OCI-LY1 (cell line): ENCODE results near the gene SHLD1.

Experiments used
- EZH2 ChIP-seq: fragments of 200-600 bp; sonication (generic), shearing (Covaris generic); IDR thresholded peaks from 2 replicates; pipeline ENCODE4 v1.8.0; 2017; ENCODE audit warnings: borderline replicate concordance, mixed run types, mild to moderate bottlenecking, antibody characterized with exemption, low read length, moderate library complexity, mixed read lengths
- TF ChIP-seq, protein P1 (sequence below): fragments of 200-600 bp; sonication (generic), shearing (Covaris generic); IDR thresholded peaks from 2 replicates; pipeline ENCODE4 v1.5.1; 2017; ENCODE audit warnings: mild to moderate bottlenecking, antibody characterized with exemption, low read length, moderate library complexity, mixed read lengths

GRCh38 chr20:5730131-5730530 lies 20.1 kb upstream of the SHLD1 start:
- TF ChIP-seq, protein P1, sequence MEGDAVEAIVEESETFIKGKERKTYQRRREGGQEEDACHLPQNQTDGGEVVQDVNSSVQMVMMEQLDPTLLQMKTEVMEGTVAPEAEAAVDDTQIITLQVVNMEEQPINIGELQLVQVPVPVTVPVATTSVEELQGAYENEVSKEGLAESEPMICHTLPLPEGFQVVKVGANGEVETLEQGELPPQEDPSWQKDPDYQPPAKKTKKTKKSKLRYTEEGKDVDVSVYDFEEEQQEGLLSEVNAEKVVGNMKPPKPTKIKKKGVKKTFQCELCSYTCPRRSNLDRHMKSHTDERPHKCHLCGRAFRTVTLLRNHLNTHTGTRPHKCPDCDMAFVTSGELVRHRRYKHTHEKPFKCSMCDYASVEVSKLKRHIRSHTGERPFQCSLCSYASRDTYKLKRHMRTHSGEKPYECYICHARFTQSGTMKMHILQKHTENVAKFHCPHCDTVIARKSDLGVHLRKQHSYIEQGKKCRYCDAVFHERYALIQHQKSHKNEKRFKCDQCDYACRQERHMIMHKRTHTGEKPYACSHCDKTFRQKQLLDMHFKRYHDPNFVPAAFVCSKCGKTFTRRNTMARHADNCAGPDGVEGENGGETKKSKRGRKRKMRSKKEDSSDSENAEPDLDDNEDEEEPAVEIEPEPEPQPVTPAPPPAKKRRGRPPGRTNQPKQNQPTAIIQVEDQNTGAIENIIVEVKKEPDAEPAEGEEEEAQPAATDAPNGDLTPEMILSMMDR: no peak
- TF ChIP-seq EZH2: no peak
